GM12878 (cell line): ENCODE results near the gene FGF10. TPM values are rescaled to one million over a fixed set of nuclear protein-coding genes. Genes with fewer than 3 reads are reported as not detected.

Experiments used
- ATAC-seq: fragments of 200-7000 bp; cut with Tn5 transposase; 3 replicates; pipeline ENCODE4 v1.9.1; 2020; ENCODE audit warnings: mild to moderate bottlenecking, moderate library complexity
- BruUV-seq: library from RNA; stranded (reverse); fragments of 400-500 nt; replicated peaks from 2 replicates; lab custom pipeline; 2021; lab: Mats Ljungman, UMichigan
- CTCF ChIA-PET: fragments of 300-600 bp; sonication (Branson Sonifier 250); formaldehyde crosslinking; extraction: SDS; loops from one replicate; lab custom pipeline; 2021; ENCODE audit warnings: inconsistent platforms; lab: Yijun Ruan, JAX
- POLR2A ChIA-PET: fragments of 350-600 bp; formaldehyde crosslinking; extraction: SDS; loops from one replicate; lab custom pipeline; 2021; ENCODE audit warnings: inconsistent platforms; lab: Charles Lee
- RAD21 ChIA-PET: fragments of 300-600 bp; sonication (Branson Sonifier 250); formaldehyde crosslinking; loops from one replicate; lab custom pipeline; 2023; ENCODE audit warnings: antibody characterized with exemption; ENCODE audit not compliant: unreplicated experiment; lab: Charles Lee
- SMC1A ChIA-PET: fragments of 300-600 bp; sonication (Branson Sonifier 250); formaldehyde crosslinking; loops from one replicate; lab custom pipeline; 2023; ENCODE audit not compliant: unreplicated experiment, uncharacterized antibody; lab: Charles Lee
- DNase-seq: peaks from one replicate; pipeline ENCODE4 v3.0.0-alpha.2; 2011; ENCODE audit warnings: low read depth, low spot score
- FAIRE-seq: peaks from 3 replicates; lab custom pipeline; 2011; peaks lifted over from hg19 to GRCh38; lab: Jason Lieb, UNC
- H2AFZ ChIP-seq: 2 replicates; pipeline ENCODE4 v1.6.0; 2011; ENCODE audit warnings: low read depth, low read length, control low read depth; ENCODE audit not compliant: control insufficient read depth
- H3K27ac ChIP-seq: 2 replicates; pipeline ENCODE4 v1.5.1; 2011; ENCODE audit warnings: control low read depth; ENCODE audit not compliant: control insufficient read depth, insufficient read depth
- H3K27me3 ChIP-seq, 2 experiments: replicated peaks in 1 of 2; 2 replicates each; pipeline versions ENCODE4 v1.6.0 to v1.6.1; 2011; ENCODE audit warnings: low read length in 1 of 2; ENCODE audit not compliant: control insufficient read depth in 2 of 2, insufficient read depth in 2 of 2
- H3K36me3 ChIP-seq, 2 experiments: 2 replicates each; pipeline ENCODE4 v1.5.1; 2011; ENCODE audit warnings: low read length in 1 of 2; ENCODE audit not compliant: control insufficient read depth in 2 of 2, insufficient read depth in 2 of 2
- H3K4me1 ChIP-seq: 2 replicates; pipeline ENCODE4 v1.6.1; 2011; ENCODE audit warnings: mild to moderate bottlenecking, low read length, moderate library complexity, mixed read lengths; ENCODE audit not compliant: control insufficient read depth, insufficient read depth
- H3K4me2 ChIP-seq: 2 replicates; pipeline ENCODE4 v1.6.0; 2011; ENCODE audit warnings: control low read depth; ENCODE audit not compliant: control insufficient read depth, insufficient read depth
- H3K4me3 ChIP-seq: fragments of 200-600 bp; sonication (generic); 2 replicates; pipeline ENCODE4 v1.5.1; 2016
- H3K79me2 ChIP-seq: 2 replicates; pipeline ENCODE4 v1.6.0; 2011; ENCODE audit warnings: low read length; ENCODE audit not compliant: control insufficient read depth, insufficient read depth
- H3K9ac ChIP-seq: 2 replicates; pipeline ENCODE4 v1.8.0; 2011; ENCODE audit warnings: low read length, control low read depth, mixed read lengths; ENCODE audit not compliant: control insufficient read depth, insufficient read depth
- H3K9me3 ChIP-seq: replicated peaks from 3 replicates; pipeline ENCODE4 v1.5.1; 2011; ENCODE audit warnings: mild to moderate bottlenecking, low read length; ENCODE audit not compliant: control insufficient read depth, insufficient read depth
- H4K20me1 ChIP-seq: 2 replicates; pipeline ENCODE4 v1.6.0; 2011; ENCODE audit not compliant: control insufficient read depth, insufficient read depth
- BHLHE40 ChIP-seq, 2 experiments: fragments of 450-650 bp in 1 of 2; IDR thresholded peaks; 2 replicates each; pipeline ENCODE4 v1.6.1; 2011 to 2017; ENCODE audit warnings: low read depth in 2 of 2, borderline replicate concordance in 1 of 2, improper control_type of control experiment in 1 of 2, low read length in 1 of 2, mild to moderate bottlenecking in 1 of 2
- CHD1 ChIP-seq: IDR thresholded peaks from 2 replicates; pipeline ENCODE4 v1.6.1; 2012; ENCODE audit warnings: low read depth, low read length, improper control_type of control experiment
- CHD4 ChIP-seq: fragments of 200-600 bp; sonication (generic); IDR thresholded peaks from 2 replicates; pipeline ENCODE4 v1.6.1; 2016; ENCODE audit warnings: mild to moderate bottlenecking
- GATAD2B ChIP-seq: fragments of 450-650 bp; conservative IDR thresholded peaks from 2 replicates; pipeline ENCODE4 v1.6.1; 2017; ENCODE audit warnings: low read depth, mild to moderate bottlenecking, moderate library complexity
- HDAC6 ChIP-seq: fragments of 200-600 bp; sonication (generic); IDR thresholded peaks from one replicate; pipeline ENCODE4 v1.8.0; 2017; ENCODE audit warnings: antibody characterized with exemption; ENCODE audit not compliant: unreplicated experiment
- NR2C2 ChIP-seq: IDR thresholded peaks from 2 replicates; pipeline ENCODE4 v1.6.1; 2011; ENCODE audit warnings: borderline replicate concordance, low read depth; ENCODE audit not compliant: control insufficient read depth, insufficient read length
- PAX5 ChIP-seq: IDR thresholded peaks from 2 replicates; pipeline ENCODE4 v1.6.1; 2011; ENCODE audit warnings: low read depth, low read length, borderline replicate concordance
- RAD51 ChIP-seq: fragments of 450-650 bp; IDR thresholded peaks from 2 replicates; pipeline ENCODE4 v1.6.1; 2016; ENCODE audit warnings: moderate library complexity, mild to moderate bottlenecking, inconsistent platforms
- SP1 ChIP-seq: IDR thresholded peaks from one replicate; pipeline ENCODE4 v1.6.1; 2011; ENCODE audit warnings: low read depth, low read length
- SPI1 ChIP-seq: IDR thresholded peaks from 2 replicates; pipeline ENCODE4 v1.6.1; 2011; ENCODE audit warnings: low read depth, mild to moderate bottlenecking, low read length, moderate library complexity, borderline replicate concordance; ENCODE audit not compliant: insufficient read depth
- SREBF2 ChIP-seq: IDR thresholded peaks from 2 replicates; pipeline ENCODE4 v1.6.1; 2012; ENCODE audit warnings: mild to moderate bottlenecking, low read length
- USF1 ChIP-seq: IDR thresholded peaks from 2 replicates; pipeline ENCODE4 v1.6.1; 2011; ENCODE audit warnings: borderline replicate concordance, low read depth, mild to moderate bottlenecking, moderate library complexity, mixed read lengths, low read length; ENCODE audit not compliant: insufficient read depth; ENCODE audit errors: extremely low read length
- ZBTB11 ChIP-seq: fragments of 450-650 bp; formaldehyde crosslinking; IDR thresholded peaks from 2 replicates; pipeline ENCODE4 v1.5.0; 2022; ENCODE audit warnings: mild to moderate bottlenecking, missing genetic modification characterization
- ZBTB40 ChIP-seq: fragments of 450-650 bp; IDR thresholded peaks from 2 replicates; pipeline ENCODE4 v1.6.1; 2016; ENCODE audit warnings: mild to moderate bottlenecking, moderate library complexity, borderline replicate concordance
- WGBS: methylation state at CpG from one replicate; pipeline ENCODE4 v1.1.6; 2016; ENCODE audit warnings: low lambda C conversion rate; ENCODE audit not compliant: insufficient replicate concordance, insufficient coverage; ENCODE audit errors: missing lambda C conversion rate; 5-methylcytosine and 5-hydroxymethylcytosine counted together
- in situ Hi-C: fragments of 300-500 bp; cut with MboI; formaldehyde crosslinking; loops from 9 replicates; pipeline ENCODE4 v1.14.3; 2018; ENCODE audit warnings: mixed read lengths
- intact Hi-C: fragments of 100-400 bp; cut with micrococcal nuclease; formaldehyde crosslinking; loops from one replicate; pipeline ENCODE4 v1.14.2; 2022; ENCODE audit not compliant: unreplicated experiment
- polyA plus RNA-seq, 11 experiments: library from polyadenylated mRNA; depleted of rRNA in 4 of 11; unstranded in 6 of 11; stranded (reverse) in 5 of 11; fragments of >200 nt; fragmentation: Nextera tagmentation in 4 of 11; fragmentation: Illumina TruSeq in 1 of 11; extraction: Ambion mirVana in 4 of 11; extraction: Trizol in 1 of 11; gene quantifications; 1 replicate in 1 of 11; 2 replicates in 10 of 11; pipeline versions ENCODE4 v1.2.1 to v1.2.3, GENCODE V29; 2011 to 2016; ENCODE audit warnings: inconsistent platforms in 2 of 11, missing spikeins in 2 of 11, low read depth in 1 of 11
- total RNA-seq, 4 experiments: library from RNA; depleted of rRNA in 3 of 4; stranded (reverse); fragments of >200 nt in 3 of 4; fragmentation: Illumina TruSeq in 1 of 4; extraction: Trizol in 1 of 4; gene quantifications; 2 replicates each; pipeline versions ENCODE4 v1.2.1 to v1.2.3, GENCODE V29; 2013 to 2021

FGF10 gene
- total and polyA plus RNA-seq, 10 of the 15 experiments (the other 5 are each of a cell fraction or from before 2014, with no cell fraction given), result not detected

- no peak for TF ChIP-seq CHD1
- TF ChIP-seq HDAC6, result no peak
- TF ChIP-seq SPI1, result no peak
- TF ChIP-seq CHD4, result no peak
- TF ChIP-seq SP1, result no peak
- no peak for TF ChIP-seq ZBTB11
Observed at GRCh38 chr5:44387406-44387805, 1.8 kb downstream of the FGF10 start (continued).

- BruUV-seq, result no TSS peak
- no peak for TF ChIP-seq GATAD2B
- TF ChIP-seq BHLHE40 (IDR thresholded peaks at IDR 0.05; ENCODE audit: borderline replicate concordance in 1 of 2, low read depth in 2 of 2, low read length in 1 of 2), result no peak
- TF ChIP-seq NR2C2, result no peak
- no peak for TF ChIP-seq SREBF2
- no peak for TF ChIP-seq RAD51
- no peak for TF ChIP-seq PAX5
- TF ChIP-seq USF1, result no peak
- no peak for TF ChIP-seq ZBTB40
- no peaks in the 10 kb centered on the region for H3K9me3 ChIP-seq
- ATAC-seq, result no peak
- no peak overlapping the region for H3K27ac ChIP-seq
- H3K9ac ChIP-seq, result no peak overlapping the region
- no peak for FAIRE-seq
- H3K27me3 ChIP-seq, result peaks cover 4 to 19% of the 10 kb centered on the region in 2 experiments; a peak in 3 of 4 replicates
- in situ Hi-C loops, result no loop called here
- no peaks in the 10 kb centered on the region for H3K36me3 ChIP-seq
- H2AFZ ChIP-seq, result no peak overlapping the region
- RAD21 ChIA-PET, result no interaction called here
- H3K4me2 ChIP-seq, result no peak overlapping the region
- DNase-seq, result no peak
- H3K4me3 ChIP-seq, result no peak overlapping the region
- SMC1A ChIA-PET, result interaction anchor here (1.2 kb wide), 1 partner anchor 11 kb away, joined by 3 read pairs; no protein-coding TSS in a partner anchor
- no peaks in the 10 kb centered on the region for H3K79me2 ChIP-seq
- WGBS, result 1% methylated on average over 4 of the region's 4 CpGs
- POLR2A ChIA-PET, result no interaction called here
- CTCF ChIA-PET, result interaction anchor here (1.4 kb wide), 1 partner anchor 53 kb away, joined by 5 read pairs; no protein-coding TSS in a partner anchor
- intact Hi-C loops, result no loop called here
- H4K20me1 ChIP-seq, result no peaks in the 10 kb centered on the region
- no peaks in the 10 kb centered on the region for H3K4me1 ChIP-seq
Observed at GRCh38 chr5:44385291-44385900, 3.8 kb downstream of the FGF10 start.
